Liver (tissue), 3 donors: Measurements from ENCODE around the gene CDK5RAP3.

Experiments used
- CTCF ChIP-seq: fragments of 150-350 bp; IDR thresholded peaks from 2 replicates; pipeline ENCODE4 v1.5.1; 2017; ENCODE audit warnings: improper control_type of control experiment, low read depth, low read length; ENCODE audit not compliant: missing input control
- FOXA1 ChIP-seq: IDR thresholded peaks from 2 replicates; pipeline ENCODE4 v1.6.1; 2016; ENCODE audit warnings: antibody characterized with exemption
- GABPA ChIP-seq, 2 donors: IDR thresholded peaks in 1 of 2; conservative IDR thresholded peaks in 1 of 2; 2 replicates each; pipeline ENCODE4 v1.6.1; 2016; ENCODE audit warnings: antibody characterized with exemption in 2 of 2, mild to moderate bottlenecking in 1 of 2, moderate library complexity in 1 of 2
- SP1 ChIP-seq: IDR thresholded peaks from 2 replicates; pipeline ENCODE4 v1.6.1; 2018; ENCODE audit warnings: antibody characterized with exemption, mild to moderate bottlenecking
- TAF1 ChIP-seq: conservative IDR thresholded peaks from 2 replicates; pipeline ENCODE4 v1.6.1; 2016; ENCODE audit warnings: antibody characterized with exemption, mild to moderate bottlenecking
- YY1 ChIP-seq: IDR thresholded peaks from 2 replicates; pipeline ENCODE4 v1.6.1; 2016; ENCODE audit warnings: antibody characterized with exemption, mild to moderate bottlenecking
- TF ChIP-seq, protein P1 (sequence below): IDR thresholded peaks from 2 replicates; pipeline ENCODE4 v1.6.1; 2016; ENCODE audit warnings: antibody characterized with exemption, mild to moderate bottlenecking
- TF ChIP-seq, protein P2 (sequence below): IDR thresholded peaks from 2 replicates; pipeline ENCODE4 v1.6.1; 2016; ENCODE audit warnings: antibody characterized with exemption
- donor health status: healthy.
- donor health status: healthy.

GRCh38 chr17:47959825-47960655, 10.9 kb upstream of the CDK5RAP3 start:
- no peak for TF ChIP-seq YY1
- TF ChIP-seq CTCF = no peak
- no peak for TF ChIP-seq FOXA1
- no peak for TF ChIP-seq GABPA (IDR thresholded peaks at IDR 0.05 in 1 of 2, conservative IDR thresholded peaks at IDR 0.05 in 1 of 2)
- no peak for TF ChIP-seq SP1
- no peak for TF ChIP-seq TAF1
- TF ChIP-seq, protein P1, sequence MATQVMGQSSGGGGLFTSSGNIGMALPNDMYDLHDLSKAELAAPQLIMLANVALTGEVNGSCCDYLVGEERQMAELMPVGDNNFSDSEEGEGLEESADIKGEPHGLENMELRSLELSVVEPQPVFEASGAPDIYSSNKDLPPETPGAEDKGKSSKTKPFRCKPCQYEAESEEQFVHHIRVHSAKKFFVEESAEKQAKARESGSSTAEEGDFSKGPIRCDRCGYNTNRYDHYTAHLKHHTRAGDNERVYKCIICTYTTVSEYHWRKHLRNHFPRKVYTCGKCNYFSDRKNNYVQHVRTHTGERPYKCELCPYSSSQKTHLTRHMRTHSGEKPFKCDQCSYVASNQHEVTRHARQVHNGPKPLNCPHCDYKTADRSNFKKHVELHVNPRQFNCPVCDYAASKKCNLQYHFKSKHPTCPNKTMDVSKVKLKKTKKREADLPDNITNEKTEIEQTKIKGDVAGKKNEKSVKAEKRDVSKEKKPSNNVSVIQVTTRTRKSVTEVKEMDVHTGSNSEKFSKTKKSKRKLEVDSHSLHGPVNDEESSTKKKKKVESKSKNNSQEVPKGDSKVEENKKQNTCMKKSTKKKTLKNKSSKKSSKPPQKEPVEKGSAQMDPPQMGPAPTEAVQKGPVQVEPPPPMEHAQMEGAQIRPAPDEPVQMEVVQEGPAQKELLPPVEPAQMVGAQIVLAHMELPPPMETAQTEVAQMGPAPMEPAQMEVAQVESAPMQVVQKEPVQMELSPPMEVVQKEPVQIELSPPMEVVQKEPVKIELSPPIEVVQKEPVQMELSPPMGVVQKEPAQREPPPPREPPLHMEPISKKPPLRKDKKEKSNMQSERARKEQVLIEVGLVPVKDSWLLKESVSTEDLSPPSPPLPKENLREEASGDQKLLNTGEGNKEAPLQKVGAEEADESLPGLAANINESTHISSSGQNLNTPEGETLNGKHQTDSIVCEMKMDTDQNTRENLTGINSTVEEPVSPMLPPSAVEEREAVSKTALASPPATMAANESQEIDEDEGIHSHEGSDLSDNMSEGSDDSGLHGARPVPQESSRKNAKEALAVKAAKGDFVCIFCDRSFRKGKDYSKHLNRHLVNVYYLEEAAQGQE = no peak
- TF ChIP-seq, protein P2, sequence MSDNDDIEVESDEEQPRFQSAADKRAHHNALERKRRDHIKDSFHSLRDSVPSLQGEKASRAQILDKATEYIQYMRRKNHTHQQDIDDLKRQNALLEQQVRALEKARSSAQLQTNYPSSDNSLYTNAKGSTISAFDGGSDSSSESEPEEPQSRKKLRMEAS = no peak
